ENCODE measurements around the gene TRIM37. TPM values are rescaled to one million over a fixed set of nuclear protein-coding genes. Genes with fewer than 3 reads are reported as not detected.

The TRIM37 gene
- total RNA-seq, 1 donor from 2014 or later = 25.4 TPM

DNA sequence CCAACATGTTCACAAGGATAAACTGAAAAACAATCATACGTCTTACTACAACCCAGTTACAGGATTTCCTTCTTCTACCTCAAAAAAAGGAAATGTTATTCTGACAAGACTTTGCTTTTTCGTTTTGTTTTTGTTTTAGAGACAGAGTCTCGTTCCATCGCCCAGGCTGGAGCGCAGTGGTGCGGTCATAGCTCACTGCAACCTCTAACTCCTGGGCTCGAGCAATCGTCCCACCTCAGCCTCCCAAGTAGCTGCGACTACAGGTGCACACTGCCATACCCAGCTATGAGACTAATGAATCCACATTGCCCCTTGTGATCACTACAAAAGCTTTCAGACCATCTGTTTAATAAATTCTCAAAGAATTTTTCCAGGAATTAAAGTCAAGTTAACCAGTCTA is 8.8 kb upstream of the TRIM37 start:
- Mint-ChIP-seq H3K4me3 (ENCODE audit: unreplicated experiment) (no peak overlapping the region), H3K9me3 (ENCODE audit: unreplicated experiment) (no peaks in the 10 kb centered on the region), H3K36me3 (ENCODE audit: low read depth, unreplicated experiment) (no peaks in the 10 kb centered on the region), H3K27ac (ENCODE audit: unreplicated experiment) (no peak overlapping the region), H3K27me3 (ENCODE audit: low read depth, unreplicated experiment) (no peaks in the 10 kb centered on the region), H3K4me1 (ENCODE audit: low read depth, unreplicated experiment) (no peaks in the 10 kb centered on the region)
- Histone ChIP-seq H3K4me1 (ENCODE audit: insufficient read depth, low read length) (no peaks in the 10 kb centered on the region), H3K4me2 (ENCODE audit: low read length) (no peak overlapping the region), H3K36me3 (ENCODE audit: insufficient read depth, low read length) (peaks cover 27% of the 10 kb centered on the region), H3K9ac (ENCODE audit: low read length) (no peak overlapping the region), H3K27ac (ENCODE audit: low read depth, low read length) (no peak overlapping the region), H3K4me3 (ENCODE audit: insufficient read depth, low read depth, low read length) (no peak overlapping the region), H4K20me1 (ENCODE audit: insufficient read depth, low read length) (peaks cover 13% of the 10 kb centered on the region), H2AFZ (ENCODE audit: low read depth, low read length) (no peak overlapping the region), H3K79me2 (ENCODE audit: insufficient read depth, low read length) (peaks cover 48% of the 10 kb centered on the region), H3K27me3 (ENCODE audit: insufficient read depth, low read length) (no peaks in the 10 kb centered on the region), H3K9me3 (ENCODE audit: insufficient read depth, low read depth, low read length) (no peaks in the 10 kb centered on the region)
- FAIRE-seq = no peak
- DNase-seq (ENCODE audit: low read depth) = no peak
- TF ChIP-seq, protein P1, sequence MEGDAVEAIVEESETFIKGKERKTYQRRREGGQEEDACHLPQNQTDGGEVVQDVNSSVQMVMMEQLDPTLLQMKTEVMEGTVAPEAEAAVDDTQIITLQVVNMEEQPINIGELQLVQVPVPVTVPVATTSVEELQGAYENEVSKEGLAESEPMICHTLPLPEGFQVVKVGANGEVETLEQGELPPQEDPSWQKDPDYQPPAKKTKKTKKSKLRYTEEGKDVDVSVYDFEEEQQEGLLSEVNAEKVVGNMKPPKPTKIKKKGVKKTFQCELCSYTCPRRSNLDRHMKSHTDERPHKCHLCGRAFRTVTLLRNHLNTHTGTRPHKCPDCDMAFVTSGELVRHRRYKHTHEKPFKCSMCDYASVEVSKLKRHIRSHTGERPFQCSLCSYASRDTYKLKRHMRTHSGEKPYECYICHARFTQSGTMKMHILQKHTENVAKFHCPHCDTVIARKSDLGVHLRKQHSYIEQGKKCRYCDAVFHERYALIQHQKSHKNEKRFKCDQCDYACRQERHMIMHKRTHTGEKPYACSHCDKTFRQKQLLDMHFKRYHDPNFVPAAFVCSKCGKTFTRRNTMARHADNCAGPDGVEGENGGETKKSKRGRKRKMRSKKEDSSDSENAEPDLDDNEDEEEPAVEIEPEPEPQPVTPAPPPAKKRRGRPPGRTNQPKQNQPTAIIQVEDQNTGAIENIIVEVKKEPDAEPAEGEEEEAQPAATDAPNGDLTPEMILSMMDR (IDR thresholded peaks at IDR 0.05; ENCODE audit: insufficient read depth, low read depth, low read length) = no peak
- TF ChIP-seq EZH2 (IDR thresholded peaks at IDR 0.05; ENCODE audit: insufficient read depth, low read length) = no peak

DNA sequence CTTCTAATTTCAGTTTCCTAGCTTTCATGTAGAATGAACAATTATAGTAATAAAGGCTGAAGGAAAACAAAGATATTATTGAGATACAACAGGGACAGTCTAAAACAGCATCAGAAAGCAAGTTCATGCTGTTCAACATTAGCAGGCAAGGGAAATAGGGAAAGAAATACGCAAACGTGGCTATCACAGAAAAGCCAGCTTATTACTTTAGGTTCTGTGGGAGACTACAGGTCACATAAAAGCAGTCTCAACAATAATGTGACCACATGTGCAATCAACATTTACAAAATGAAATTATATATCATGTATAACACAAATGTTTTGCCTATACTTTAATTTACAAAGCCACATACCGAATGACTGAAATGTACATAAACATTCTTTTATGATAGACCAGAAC is 4.9 kb upstream of the TRIM37 start:
- DNase-seq (ENCODE audit: low read depth) (no peak), FAIRE-seq (no peak)
- no peaks in the 10 kb centered on the region for H3K4me1 ChIP-seq (ENCODE audit: insufficient read depth, low read length)
- no peak overlapping the region for H3K9ac ChIP-seq (ENCODE audit: low read length)
- H3K9me3 Mint-ChIP-seq (ENCODE audit: unreplicated experiment) = no peaks in the 10 kb centered on the region
- H2AFZ ChIP-seq (ENCODE audit: low read depth, low read length) = no peak overlapping the region
- H3K9me3 ChIP-seq (ENCODE audit: insufficient read depth, low read depth, low read length) = no peaks in the 10 kb centered on the region
- H3K36me3 Mint-ChIP-seq (ENCODE audit: low read depth, unreplicated experiment) = no peaks in the 10 kb centered on the region
- H4K20me1 ChIP-seq (ENCODE audit: insufficient read depth, low read length) = peaks cover 10% of the 10 kb centered on the region
- H3K27me3 ChIP-seq (ENCODE audit: insufficient read depth, low read length) = no peaks in the 10 kb centered on the region
- no peak overlapping the region for H3K4me2 ChIP-seq (ENCODE audit: low read length)
- H3K36me3 ChIP-seq (ENCODE audit: insufficient read depth, low read length) = peaks cover 13% of the 10 kb centered on the region
- no peak overlapping the region for H3K27ac ChIP-seq (ENCODE audit: low read depth, low read length)
- H3K27me3 Mint-ChIP-seq (ENCODE audit: low read depth, unreplicated experiment) = no peaks in the 10 kb centered on the region
- no peaks in the 10 kb centered on the region for H3K4me1 Mint-ChIP-seq (ENCODE audit: low read depth, unreplicated experiment)
- H3K27ac Mint-ChIP-seq (ENCODE audit: unreplicated experiment) = no peak overlapping the region
- TF ChIP-seq EZH2 (IDR thresholded peaks at IDR 0.05; ENCODE audit: insufficient read depth, low read length) = no peak
- TF ChIP-seq, protein P1 (IDR thresholded peaks at IDR 0.05; ENCODE audit: insufficient read depth, low read depth, low read length) = no peak
- H3K4me3 ChIP-seq (ENCODE audit: insufficient read depth, low read depth, low read length) = no peak overlapping the region
- no peak overlapping the region for H3K4me3 Mint-ChIP-seq (ENCODE audit: unreplicated experiment)
- peaks cover 25% of the 10 kb centered on the region for H3K79me2 ChIP-seq (ENCODE audit: insufficient read depth, low read length)

DNA sequence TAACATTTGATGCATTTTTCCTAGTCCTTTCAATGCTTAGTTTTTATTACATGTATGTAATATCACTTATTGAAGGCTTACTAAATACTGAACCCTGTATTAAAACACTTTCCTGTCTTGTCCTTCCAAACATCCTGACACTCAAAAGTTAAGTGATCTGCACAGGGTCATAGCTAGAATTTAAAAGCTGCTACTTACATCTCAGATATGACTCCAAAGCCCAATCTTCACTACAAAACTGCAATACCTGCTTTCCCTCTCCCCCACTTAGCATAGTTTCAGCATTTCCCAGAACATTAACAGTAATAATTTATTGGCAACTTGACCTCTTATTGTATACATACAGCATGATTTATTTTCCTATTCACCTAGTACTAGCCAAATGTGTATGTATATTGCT is 4.3 kb upstream of the TRIM37 start:
- H3K9me3 ChIP-seq (ENCODE audit: insufficient read depth, low read depth, low read length) = no peaks in the 10 kb centered on the region

More for the DNA sequence above, 4.3 kb upstream of the TRIM37 start:
- Mint-ChIP-seq H3K4me3 (ENCODE audit: unreplicated experiment) (no peak overlapping the region), H3K4me1 (ENCODE audit: low read depth, unreplicated experiment) (no peaks in the 10 kb centered on the region), H3K27ac (ENCODE audit: unreplicated experiment) (no peak overlapping the region), H3K9me3 (ENCODE audit: unreplicated experiment) (no peaks in the 10 kb centered on the region), H3K27me3 (ENCODE audit: low read depth, unreplicated experiment) (no peaks in the 10 kb centered on the region), H3K36me3 (ENCODE audit: low read depth, unreplicated experiment) (no peaks in the 10 kb centered on the region)
- no peak overlapping the region for H3K4me3 ChIP-seq (ENCODE audit: insufficient read depth, low read depth, low read length)
- no peak overlapping the region for H3K9ac ChIP-seq (ENCODE audit: low read length)
- H2AFZ ChIP-seq (ENCODE audit: low read depth, low read length) = no peak overlapping the region
- H3K36me3 ChIP-seq (ENCODE audit: insufficient read depth, low read length) = peaks cover 13% of the 10 kb centered on the region
- no peak overlapping the region for H3K27ac ChIP-seq (ENCODE audit: low read depth, low read length)
- peaks cover 11% of the 10 kb centered on the region for H4K20me1 ChIP-seq (ENCODE audit: insufficient read depth, low read length)
- H3K79me2 ChIP-seq (ENCODE audit: insufficient read depth, low read length) = peaks cover 30% of the 10 kb centered on the region
- no peaks in the 10 kb centered on the region for H3K27me3 ChIP-seq (ENCODE audit: insufficient read depth, low read length)
- TF ChIP-seq EZH2 (IDR thresholded peaks at IDR 0.05; ENCODE audit: insufficient read depth, low read length) = no peak
- TF ChIP-seq, protein P1 (IDR thresholded peaks at IDR 0.05; ENCODE audit: insufficient read depth, low read depth, low read length) = no peak
- no peaks in the 10 kb centered on the region for H3K4me1 ChIP-seq (ENCODE audit: insufficient read depth, low read length)
- FAIRE-seq (no peak), DNase-seq (ENCODE audit: low read depth) (no peak)
- no peak overlapping the region for H3K4me2 ChIP-seq (ENCODE audit: low read length)

All from astrocyte (in vitro differentiated cells and primary cell).